GM12878 (cell line): ENCODE results near the gene PKP3. TPM values are rescaled to one million over a fixed set of nuclear protein-coding genes. Genes with fewer than 3 reads are reported as not detected.

Source experiments
- ATAC-seq: fragments of 200-7000 bp; cut with Tn5 transposase; 3 replicates; pipeline ENCODE4 v1.9.1; 2020; ENCODE audit warnings: mild to moderate bottlenecking, moderate library complexity
- BruUV-seq: library from RNA; stranded (reverse); fragments of 400-500 nt; replicated peaks from 2 replicates; lab custom pipeline; 2021; lab: Mats Ljungman, UMichigan
- CTCF ChIA-PET: fragments of 300-600 bp; sonication (Branson Sonifier 250); formaldehyde crosslinking; extraction: SDS; loops from one replicate; lab custom pipeline; 2021; ENCODE audit warnings: inconsistent platforms; lab: Yijun Ruan, JAX
- POLR2A ChIA-PET: fragments of 350-600 bp; formaldehyde crosslinking; extraction: SDS; loops from one replicate; lab custom pipeline; 2021; ENCODE audit warnings: inconsistent platforms; lab: Charles Lee
- RAD21 ChIA-PET: fragments of 300-600 bp; sonication (Branson Sonifier 250); formaldehyde crosslinking; loops from one replicate; lab custom pipeline; 2023; ENCODE audit warnings: antibody characterized with exemption; ENCODE audit not compliant: unreplicated experiment; lab: Charles Lee
- SMC1A ChIA-PET: fragments of 300-600 bp; sonication (Branson Sonifier 250); formaldehyde crosslinking; loops from one replicate; lab custom pipeline; 2023; ENCODE audit not compliant: unreplicated experiment, uncharacterized antibody; lab: Charles Lee
- DNase-seq: peaks from one replicate; pipeline ENCODE4 v3.0.0-alpha.2; 2011; ENCODE audit warnings: low read depth, low spot score
- FAIRE-seq: peaks from 3 replicates; lab custom pipeline; 2011; peaks lifted over from hg19 to GRCh38; lab: Jason Lieb, UNC
- H2AFZ ChIP-seq: 2 replicates; pipeline ENCODE4 v1.6.0; 2011; ENCODE audit warnings: low read depth, low read length, control low read depth; ENCODE audit not compliant: control insufficient read depth
- H3K27ac ChIP-seq: 2 replicates; pipeline ENCODE4 v1.5.1; 2011; ENCODE audit warnings: control low read depth; ENCODE audit not compliant: control insufficient read depth, insufficient read depth
- H3K27me3 ChIP-seq, 2 experiments: replicated peaks in 1 of 2; 2 replicates each; pipeline versions ENCODE4 v1.6.0 to v1.6.1; 2011; ENCODE audit warnings: low read length in 1 of 2; ENCODE audit not compliant: control insufficient read depth in 2 of 2, insufficient read depth in 2 of 2
- H3K36me3 ChIP-seq, 2 experiments: 2 replicates each; pipeline ENCODE4 v1.5.1; 2011; ENCODE audit warnings: low read length in 1 of 2; ENCODE audit not compliant: control insufficient read depth in 2 of 2, insufficient read depth in 2 of 2
- H3K4me1 ChIP-seq: 2 replicates; pipeline ENCODE4 v1.6.1; 2011; ENCODE audit warnings: mild to moderate bottlenecking, low read length, moderate library complexity, mixed read lengths; ENCODE audit not compliant: control insufficient read depth, insufficient read depth
- H3K4me2 ChIP-seq: 2 replicates; pipeline ENCODE4 v1.6.0; 2011; ENCODE audit warnings: control low read depth; ENCODE audit not compliant: control insufficient read depth, insufficient read depth
- H3K4me3 ChIP-seq: fragments of 200-600 bp; sonication (generic); 2 replicates; pipeline ENCODE4 v1.5.1; 2016
- H3K79me2 ChIP-seq: 2 replicates; pipeline ENCODE4 v1.6.0; 2011; ENCODE audit warnings: low read length; ENCODE audit not compliant: control insufficient read depth, insufficient read depth
- H3K9ac ChIP-seq: 2 replicates; pipeline ENCODE4 v1.8.0; 2011; ENCODE audit warnings: low read length, control low read depth, mixed read lengths; ENCODE audit not compliant: control insufficient read depth, insufficient read depth
- H3K9me3 ChIP-seq: replicated peaks from 3 replicates; pipeline ENCODE4 v1.5.1; 2011; ENCODE audit warnings: mild to moderate bottlenecking, low read length; ENCODE audit not compliant: control insufficient read depth, insufficient read depth
- H4K20me1 ChIP-seq: 2 replicates; pipeline ENCODE4 v1.6.0; 2011; ENCODE audit not compliant: control insufficient read depth, insufficient read depth
- EED ChIP-seq: sonication (generic); IDR thresholded peaks from 2 replicates; pipeline ENCODE4 v1.6.1; 2016; ENCODE audit warnings: antibody characterized with exemption, low read depth
- HDAC2 ChIP-seq: fragments of 200-600 bp; sonication (generic); IDR thresholded peaks from 2 replicates; pipeline ENCODE4 v1.6.1; 2017
- NR2C2 ChIP-seq: IDR thresholded peaks from 2 replicates; pipeline ENCODE4 v1.6.1; 2011; ENCODE audit warnings: borderline replicate concordance, low read depth; ENCODE audit not compliant: control insufficient read depth, insufficient read length
- PAX8 ChIP-seq: fragments of 450-650 bp; IDR thresholded peaks from 2 replicates; pipeline ENCODE4 v1.6.1; 2017; ENCODE audit warnings: mild to moderate bottlenecking, moderate library complexity
- RCOR1 ChIP-seq: conservative IDR thresholded peaks from 2 replicates; pipeline ENCODE4 v1.6.1; 2012; ENCODE audit warnings: low read depth, low read length, improper control_type of control experiment
- ZZZ3 ChIP-seq: IDR thresholded peaks from 2 replicates; pipeline ENCODE4 v1.6.1; 2011; ENCODE audit warnings: low read depth; ENCODE audit not compliant: control insufficient read depth, insufficient read length
- WGBS: methylation state at CpG from one replicate; pipeline ENCODE4 v1.1.6; 2016; ENCODE audit warnings: low lambda C conversion rate; ENCODE audit not compliant: insufficient replicate concordance, insufficient coverage; ENCODE audit errors: missing lambda C conversion rate; 5-methylcytosine and 5-hydroxymethylcytosine counted together
- in situ Hi-C: fragments of 300-500 bp; cut with MboI; formaldehyde crosslinking; loops from 9 replicates; pipeline ENCODE4 v1.14.3; 2018; ENCODE audit warnings: mixed read lengths
- intact Hi-C: fragments of 100-400 bp; cut with micrococcal nuclease; formaldehyde crosslinking; loops from one replicate; pipeline ENCODE4 v1.14.2; 2022; ENCODE audit not compliant: unreplicated experiment
- polyA plus RNA-seq, 11 experiments: library from polyadenylated mRNA; depleted of rRNA in 4 of 11; unstranded in 6 of 11; stranded (reverse) in 5 of 11; fragments of >200 nt; fragmentation: Nextera tagmentation in 4 of 11; fragmentation: Illumina TruSeq in 1 of 11; extraction: Ambion mirVana in 4 of 11; extraction: Trizol in 1 of 11; gene quantifications; 1 replicate in 1 of 11; 2 replicates in 10 of 11; pipeline versions ENCODE4 v1.2.1 to v1.2.3, GENCODE V29; 2011 to 2016; ENCODE audit warnings: inconsistent platforms in 2 of 11, missing spikeins in 2 of 11, low read depth in 1 of 11
- total RNA-seq, 4 experiments: library from RNA; depleted of rRNA in 3 of 4; stranded (reverse); fragments of >200 nt in 3 of 4; fragmentation: Illumina TruSeq in 1 of 4; extraction: Trizol in 1 of 4; gene quantifications; 2 replicates each; pipeline versions ENCODE4 v1.2.1 to v1.2.3, GENCODE V29; 2013 to 2021
- TF ChIP-seq, protein P1 (sequence below): fragments of 150-350 bp; IDR thresholded peaks from 2 replicates; pipeline ENCODE4 v1.6.1; 2014; ENCODE audit warnings: mild to moderate bottlenecking, low read depth, low read length
- TF ChIP-seq, protein P2 (sequence below): IDR thresholded peaks from 2 replicates; pipeline ENCODE4 v1.6.1; 2011; ENCODE audit warnings: mild to moderate bottlenecking, low read depth, low read length, moderate library complexity; ENCODE audit not compliant: insufficient replicate concordance
- TF ChIP-seq, protein P3 (sequence below): fragments of 450-650 bp; IDR thresholded peaks from 2 replicates; pipeline ENCODE4 v1.6.1; 2017; ENCODE audit warnings: mild to moderate bottlenecking, low read depth, inconsistent platforms; ENCODE audit not compliant: poor library complexity, severe bottlenecking
- TF ChIP-seq, protein P4 (sequence below): IDR thresholded peaks from 2 replicates; pipeline ENCODE4 v1.6.1; 2012; ENCODE audit warnings: mild to moderate bottlenecking, low read depth, low read length
- TF ChIP-seq, protein P5 (sequence below): fragments of 450-650 bp; IDR thresholded peaks from 2 replicates; pipeline ENCODE4 v1.6.1; 2016; ENCODE audit warnings: mild to moderate bottlenecking

The PKP3 gene
- total and polyA plus RNA-seq, 10 of the 15 experiments (the other 5 are each of a cell fraction or from before 2014, with no cell fraction given), result 0.45 to 0.90 TPM; not detected in 8

DNA sequence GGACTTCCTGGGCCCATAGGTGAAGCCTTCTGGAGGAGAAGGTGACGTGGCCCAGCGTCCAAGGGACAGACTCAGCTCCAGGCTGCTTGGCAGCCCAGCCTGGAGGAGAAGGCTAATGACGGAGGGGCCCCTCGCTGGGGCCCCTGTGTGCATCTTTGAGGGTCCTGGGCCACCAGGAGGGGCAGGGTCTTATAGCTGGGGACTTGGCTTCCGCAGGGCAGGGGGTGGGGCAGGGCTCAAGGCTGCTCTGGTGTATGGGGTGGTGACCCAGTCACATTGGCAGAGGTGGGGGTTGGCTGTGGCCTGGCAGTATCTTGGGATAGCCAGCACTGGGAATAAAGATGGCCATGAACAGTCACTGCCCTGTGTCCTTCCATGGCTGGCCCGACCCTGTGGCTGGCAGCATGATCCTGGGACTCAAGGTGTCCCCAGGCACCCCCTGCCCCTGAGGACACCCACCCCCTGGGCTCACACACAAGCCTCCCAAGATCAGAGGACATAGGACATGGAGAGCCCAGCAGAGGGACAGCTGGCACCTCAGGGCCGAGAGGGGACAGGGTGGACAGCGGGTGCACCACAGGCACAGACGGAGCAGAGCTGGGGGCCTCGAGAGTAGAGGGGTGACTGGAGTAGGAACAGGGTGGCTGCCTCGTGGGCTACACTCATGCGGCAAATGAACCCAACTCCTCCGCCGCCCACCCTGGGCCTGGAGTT lies 10.7 kb downstream of the PKP3 start (continued):
- TF ChIP-seq, protein P1, sequence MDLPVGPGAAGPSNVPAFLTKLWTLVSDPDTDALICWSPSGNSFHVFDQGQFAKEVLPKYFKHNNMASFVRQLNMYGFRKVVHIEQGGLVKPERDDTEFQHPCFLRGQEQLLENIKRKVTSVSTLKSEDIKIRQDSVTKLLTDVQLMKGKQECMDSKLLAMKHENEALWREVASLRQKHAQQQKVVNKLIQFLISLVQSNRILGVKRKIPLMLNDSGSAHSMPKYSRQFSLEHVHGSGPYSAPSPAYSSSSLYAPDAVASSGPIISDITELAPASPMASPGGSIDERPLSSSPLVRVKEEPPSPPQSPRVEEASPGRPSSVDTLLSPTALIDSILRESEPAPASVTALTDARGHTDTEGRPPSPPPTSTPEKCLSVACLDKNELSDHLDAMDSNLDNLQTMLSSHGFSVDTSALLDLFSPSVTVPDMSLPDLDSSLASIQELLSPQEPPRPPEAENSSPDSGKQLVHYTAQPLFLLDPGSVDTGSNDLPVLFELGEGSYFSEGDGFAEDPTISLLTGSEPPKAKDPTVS, result no peak
- no peak for TF ChIP-seq ZZZ3
- TF ChIP-seq, protein P2, sequence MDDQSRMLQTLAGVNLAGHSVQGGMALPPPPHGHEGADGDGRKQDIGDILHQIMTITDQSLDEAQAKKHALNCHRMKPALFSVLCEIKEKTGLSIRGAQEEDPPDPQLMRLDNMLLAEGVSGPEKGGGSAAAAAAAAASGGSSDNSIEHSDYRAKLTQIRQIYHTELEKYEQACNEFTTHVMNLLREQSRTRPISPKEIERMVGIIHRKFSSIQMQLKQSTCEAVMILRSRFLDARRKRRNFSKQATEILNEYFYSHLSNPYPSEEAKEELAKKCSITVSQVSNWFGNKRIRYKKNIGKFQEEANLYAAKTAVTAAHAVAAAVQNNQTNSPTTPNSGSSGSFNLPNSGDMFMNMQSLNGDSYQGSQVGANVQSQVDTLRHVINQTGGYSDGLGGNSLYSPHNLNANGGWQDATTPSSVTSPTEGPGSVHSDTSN, result no peak

DNA sequence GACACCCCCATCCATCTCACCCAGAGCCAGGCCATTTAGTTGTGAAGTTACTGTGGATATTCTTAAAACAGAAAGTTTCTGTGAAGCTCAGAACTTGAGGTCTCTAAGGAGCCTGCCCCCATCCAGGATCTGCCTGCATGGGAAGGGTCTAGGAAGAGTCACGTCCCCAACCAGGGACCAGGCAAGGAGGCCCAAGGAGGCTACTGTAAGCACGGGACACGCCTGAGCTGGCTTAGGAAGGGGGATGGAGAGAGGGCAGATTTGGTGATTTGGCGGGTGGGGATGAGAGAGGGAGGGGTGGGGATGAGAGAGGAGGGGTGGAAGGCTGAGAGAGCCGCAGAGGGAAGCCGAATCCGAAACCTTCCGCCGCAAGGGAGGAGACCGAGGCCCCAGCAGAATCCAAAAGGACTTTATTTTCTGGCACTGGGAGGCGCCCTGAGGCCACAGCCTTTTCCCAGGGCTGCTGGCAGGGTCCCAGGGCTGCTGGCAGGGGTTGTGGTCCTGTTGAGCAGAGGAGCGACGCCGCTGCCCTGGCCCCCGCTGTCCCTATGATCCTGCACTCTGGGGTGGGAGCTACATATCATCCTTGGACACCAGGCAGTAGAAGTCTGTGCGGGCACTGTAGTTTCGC lies 11.4 kb downstream of the PKP3 start:
- intact Hi-C loops (no loop called here), in situ Hi-C loops (no loop called here)
- DNase-seq (no peak), FAIRE-seq (no peak), ATAC-seq (no peak)
- Histone ChIP-seq H2AFZ (no peak overlapping the region), H3K27ac (no peak overlapping the region), H3K9ac (no peak overlapping the region), H3K36me3 (no peaks in the 10 kb centered on the region), H3K27me3 (no peaks in the 10 kb centered on the region), H3K79me2 (no peaks in the 10 kb centered on the region), H3K4me1 (peaks cover 6% of the 10 kb centered on the region; the same call in 1 of the 2 replicates), H4K20me1 (no peaks in the 10 kb centered on the region), H3K4me3 (no peak overlapping the region), H3K9me3 (no peaks in the 10 kb centered on the region), H3K4me2 (no peak overlapping the region)
- ChIA-PET SMC1A (no interaction called here), POLR2A (no interaction called here), RAD21 (interaction anchor here (0.6 to 2.4 kb wide), 2 partner anchors 42 to 98 kb away, joined by 6 to 17 read pairs; no protein-coding TSS in a partner anchor), CTCF (no interaction called here)
- 66% methylated on average over 11 of the region's 17 CpGs for WGBS
- no TSS peak for BruUV-seq
- TF ChIP-seq EED (no peak), RCOR1 (no peak), PAX8 (no peak), HDAC2 (no peak), NR2C2 (no peak)
- TF ChIP-seq, protein P3, sequence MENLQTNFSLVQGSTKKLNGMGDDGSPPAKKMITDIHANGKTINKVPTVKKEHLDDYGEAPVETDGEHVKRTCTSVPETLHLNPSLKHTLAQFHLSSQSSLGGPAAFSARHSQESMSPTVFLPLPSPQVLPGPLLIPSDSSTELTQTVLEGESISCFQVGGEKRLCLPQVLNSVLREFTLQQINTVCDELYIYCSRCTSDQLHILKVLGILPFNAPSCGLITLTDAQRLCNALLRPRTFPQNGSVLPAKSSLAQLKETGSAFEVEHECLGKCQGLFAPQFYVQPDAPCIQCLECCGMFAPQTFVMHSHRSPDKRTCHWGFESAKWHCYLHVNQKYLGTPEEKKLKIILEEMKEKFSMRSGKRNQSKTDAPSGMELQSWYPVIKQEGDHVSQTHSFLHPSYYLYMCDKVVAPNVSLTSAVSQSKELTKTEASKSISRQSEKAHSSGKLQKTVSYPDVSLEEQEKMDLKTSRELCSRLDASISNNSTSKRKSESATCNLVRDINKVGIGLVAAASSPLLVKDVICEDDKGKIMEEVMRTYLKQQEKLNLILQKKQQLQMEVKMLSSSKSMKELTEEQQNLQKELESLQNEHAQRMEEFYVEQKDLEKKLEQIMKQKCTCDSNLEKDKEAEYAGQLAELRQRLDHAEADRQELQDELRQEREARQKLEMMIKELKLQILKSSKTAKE, result no peak
- TF ChIP-seq, protein P4, sequence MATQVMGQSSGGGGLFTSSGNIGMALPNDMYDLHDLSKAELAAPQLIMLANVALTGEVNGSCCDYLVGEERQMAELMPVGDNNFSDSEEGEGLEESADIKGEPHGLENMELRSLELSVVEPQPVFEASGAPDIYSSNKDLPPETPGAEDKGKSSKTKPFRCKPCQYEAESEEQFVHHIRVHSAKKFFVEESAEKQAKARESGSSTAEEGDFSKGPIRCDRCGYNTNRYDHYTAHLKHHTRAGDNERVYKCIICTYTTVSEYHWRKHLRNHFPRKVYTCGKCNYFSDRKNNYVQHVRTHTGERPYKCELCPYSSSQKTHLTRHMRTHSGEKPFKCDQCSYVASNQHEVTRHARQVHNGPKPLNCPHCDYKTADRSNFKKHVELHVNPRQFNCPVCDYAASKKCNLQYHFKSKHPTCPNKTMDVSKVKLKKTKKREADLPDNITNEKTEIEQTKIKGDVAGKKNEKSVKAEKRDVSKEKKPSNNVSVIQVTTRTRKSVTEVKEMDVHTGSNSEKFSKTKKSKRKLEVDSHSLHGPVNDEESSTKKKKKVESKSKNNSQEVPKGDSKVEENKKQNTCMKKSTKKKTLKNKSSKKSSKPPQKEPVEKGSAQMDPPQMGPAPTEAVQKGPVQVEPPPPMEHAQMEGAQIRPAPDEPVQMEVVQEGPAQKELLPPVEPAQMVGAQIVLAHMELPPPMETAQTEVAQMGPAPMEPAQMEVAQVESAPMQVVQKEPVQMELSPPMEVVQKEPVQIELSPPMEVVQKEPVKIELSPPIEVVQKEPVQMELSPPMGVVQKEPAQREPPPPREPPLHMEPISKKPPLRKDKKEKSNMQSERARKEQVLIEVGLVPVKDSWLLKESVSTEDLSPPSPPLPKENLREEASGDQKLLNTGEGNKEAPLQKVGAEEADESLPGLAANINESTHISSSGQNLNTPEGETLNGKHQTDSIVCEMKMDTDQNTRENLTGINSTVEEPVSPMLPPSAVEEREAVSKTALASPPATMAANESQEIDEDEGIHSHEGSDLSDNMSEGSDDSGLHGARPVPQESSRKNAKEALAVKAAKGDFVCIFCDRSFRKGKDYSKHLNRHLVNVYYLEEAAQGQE, result no peak
- TF ChIP-seq, protein P5, sequence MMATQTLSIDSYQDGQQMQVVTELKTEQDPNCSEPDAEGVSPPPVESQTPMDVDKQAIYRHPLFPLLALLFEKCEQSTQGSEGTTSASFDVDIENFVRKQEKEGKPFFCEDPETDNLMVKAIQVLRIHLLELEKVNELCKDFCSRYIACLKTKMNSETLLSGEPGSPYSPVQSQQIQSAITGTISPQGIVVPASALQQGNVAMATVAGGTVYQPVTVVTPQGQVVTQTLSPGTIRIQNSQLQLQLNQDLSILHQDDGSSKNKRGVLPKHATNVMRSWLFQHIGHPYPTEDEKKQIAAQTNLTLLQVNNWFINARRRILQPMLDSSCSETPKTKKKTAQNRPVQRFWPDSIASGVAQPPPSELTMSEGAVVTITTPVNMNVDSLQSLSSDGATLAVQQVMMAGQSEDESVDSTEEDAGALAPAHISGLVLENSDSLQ, result no peak
